ENCODE results near the gene ZNF827.

Gene ZNF827

DNA sequence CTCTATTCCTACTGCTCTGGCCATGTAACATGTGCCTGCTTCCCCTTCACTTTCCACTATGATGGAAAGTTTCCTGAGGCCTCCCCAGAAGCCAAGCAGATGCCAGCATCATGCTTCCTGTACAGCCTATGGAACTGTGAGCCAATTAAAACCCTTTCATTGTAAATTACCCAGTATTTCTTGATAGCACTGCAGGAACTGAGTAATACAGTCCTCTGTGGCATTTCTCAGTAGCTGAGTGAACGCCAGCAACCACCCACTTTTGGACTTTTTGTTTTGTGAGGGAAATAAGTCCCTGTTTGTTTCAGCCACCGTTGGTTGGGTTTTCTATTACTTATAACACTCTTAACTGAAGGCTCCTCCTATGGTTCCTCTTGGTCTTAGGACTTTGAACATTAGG lies 154.6 kb downstream of the ZNF827 start:
- Histone ChIP-seq H3K4me3 (ENCODE audit: low read depth, low read length) (no peak overlapping the region), H3K36me3 (ENCODE audit: control insufficient read depth in 2 of 2, insufficient read depth in 1 of 2, low read length in 2 of 2) (no peaks in the 10 kb centered on the region), H3K27ac (ENCODE audit: extremely low read depth, low read depth, low read length) (no peak overlapping the region), H3K9me3 (ENCODE audit: control insufficient read depth, insufficient read depth, low read depth, low read length) (no peaks in the 10 kb centered on the region), H3K4me1 (ENCODE audit: control insufficient read depth, insufficient read depth, low read length) (no peaks in the 10 kb centered on the region)
- POLR2A ChIA-PET = no interaction called here
- CTCF ChIA-PET = no interaction called here
- no peak for TF ChIP-seq PRDM10 (tag by site-specific recombination; IDR thresholded peaks at IDR 0.05)
- TF ChIP-seq ZBTB20 (tag by site-specific recombination; IDR thresholded peaks at IDR 0.05) = no peak
- no peak for TF ChIP-seq ZNF677 (tag by site-specific recombination; IDR thresholded peaks at IDR 0.05)
- TF ChIP-seq ZBTB17 (tag by site-specific recombination; IDR thresholded peaks at IDR 0.05) = no peak
- no peak for TF ChIP-seq ZEB2 (tag by site-specific recombination; IDR thresholded peaks at IDR 0.05)
- TF ChIP-seq, protein P1, sequence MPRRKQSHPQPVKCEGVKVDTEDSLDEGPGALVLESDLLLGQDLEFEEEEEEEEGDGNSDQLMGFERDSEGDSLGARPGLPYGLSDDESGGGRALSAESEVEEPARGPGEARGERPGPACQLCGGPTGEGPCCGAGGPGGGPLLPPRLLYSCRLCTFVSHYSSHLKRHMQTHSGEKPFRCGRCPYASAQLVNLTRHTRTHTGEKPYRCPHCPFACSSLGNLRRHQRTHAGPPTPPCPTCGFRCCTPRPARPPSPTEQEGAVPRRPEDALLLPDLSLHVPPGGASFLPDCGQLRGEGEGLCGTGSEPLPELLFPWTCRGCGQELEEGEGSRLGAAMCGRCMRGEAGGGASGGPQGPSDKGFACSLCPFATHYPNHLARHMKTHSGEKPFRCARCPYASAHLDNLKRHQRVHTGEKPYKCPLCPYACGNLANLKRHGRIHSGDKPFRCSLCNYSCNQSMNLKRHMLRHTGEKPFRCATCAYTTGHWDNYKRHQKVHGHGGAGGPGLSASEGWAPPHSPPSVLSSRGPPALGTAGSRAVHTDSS (tag by site-specific recombination; IDR thresholded peaks at IDR 0.05) = no peak
- no peak for TF ChIP-seq BCL11B (tag by site-specific recombination; IDR thresholded peaks at IDR 0.05; ENCODE audit: low read depth)
- no peak for TF ChIP-seq ZNF777 (tag by site-specific recombination; IDR thresholded peaks at IDR 0.05; ENCODE audit: borderline replicate concordance)
- TF ChIP-seq ZNF223 (tag by site-specific recombination; IDR thresholded peaks at IDR 0.05) = no peak
- TF ChIP-seq ZNF629 (tag by site-specific recombination; IDR thresholded peaks at IDR 0.05) = no peak
- TF ChIP-seq ZNF391 (tag by site-specific recombination; IDR thresholded peaks at IDR 0.05; ENCODE audit: borderline replicate concordance, low read depth) = no peak
- no peak for TF ChIP-seq ZNF175 (tag by site-specific recombination; IDR thresholded peaks at IDR 0.05)
- TF ChIP-seq GLIS1 (tag by site-specific recombination; IDR thresholded peaks at IDR 0.05) = no peak

DNA sequence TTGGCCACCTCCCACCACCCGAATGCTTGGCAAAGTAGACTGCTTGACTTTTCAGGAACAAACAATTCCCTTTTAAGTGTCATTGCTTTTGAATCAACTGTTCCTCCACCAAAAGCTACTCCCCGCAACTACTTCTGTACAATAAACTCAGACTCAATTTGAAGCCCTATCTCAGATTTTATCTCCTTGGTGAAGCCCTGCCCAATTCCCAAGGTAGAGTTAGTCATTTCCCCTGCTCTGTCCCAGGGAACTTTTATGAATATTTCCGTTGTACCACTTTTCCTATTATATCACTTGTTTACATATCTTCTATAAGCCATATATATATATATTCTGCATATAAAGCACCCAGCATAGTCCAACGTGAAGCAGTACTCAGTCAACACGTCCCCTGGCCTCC lies 155.9 kb downstream of the ZNF827 start:
- TF ChIP-seq, protein P2, sequence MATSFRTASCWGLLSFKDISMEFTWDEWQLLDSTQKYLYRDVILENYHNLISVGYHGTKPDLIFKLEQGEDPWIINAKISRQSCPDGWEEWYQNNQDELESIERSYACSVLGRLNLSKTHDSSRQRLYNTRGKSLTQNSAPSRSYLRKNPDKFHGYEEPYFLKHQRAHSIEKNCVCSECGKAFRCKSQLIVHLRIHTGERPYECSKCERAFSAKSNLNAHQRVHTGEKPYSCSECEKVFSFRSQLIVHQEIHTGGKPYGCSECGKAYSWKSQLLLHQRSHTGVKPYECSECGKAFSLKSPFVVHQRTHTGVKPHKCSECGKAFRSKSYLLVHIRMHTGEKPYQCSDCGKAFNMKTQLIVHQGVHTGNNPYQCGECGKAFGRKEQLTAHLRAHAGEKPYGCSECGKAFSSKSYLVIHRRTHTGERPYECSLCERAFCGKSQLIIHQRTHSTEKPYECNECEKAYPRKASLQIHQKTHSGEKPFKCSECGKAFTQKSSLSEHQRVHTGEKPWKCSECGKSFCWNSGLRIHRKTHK (tag by site-specific recombination; IDR thresholded peaks at IDR 0.05) = no peak
- no peak for TF ChIP-seq SCRT1 (tag by site-specific recombination; IDR thresholded peaks at IDR 0.05; ENCODE audit: borderline replicate concordance)
- no peak for TF ChIP-seq ZNF214 (tag by site-specific recombination; IDR thresholded peaks at IDR 0.05; ENCODE audit: borderline replicate concordance)
- no peak for TF ChIP-seq ZNF768 (tag by site-specific recombination; IDR thresholded peaks at IDR 0.05)
- TF ChIP-seq ZBTB1 (tag by site-specific recombination; IDR thresholded peaks at IDR 0.05) = no peak
- no peak for TF ChIP-seq ZBTB17 (tag by site-specific recombination; IDR thresholded peaks at IDR 0.05)
- no peak for TF ChIP-seq ZNF2 (tag by site-specific recombination; IDR thresholded peaks at IDR 0.05)
- no peak for TF ChIP-seq INSM2 (tag by site-specific recombination; IDR thresholded peaks at IDR 0.05)
- no peak for TF ChIP-seq ZSCAN16 (tag by site-specific recombination; IDR thresholded peaks at IDR 0.05)
- Histone ChIP-seq H3K9me3 (ENCODE audit: control insufficient read depth, insufficient read depth, low read depth, low read length) (no peaks in the 10 kb centered on the region), H3K27ac (ENCODE audit: extremely low read depth, low read depth, low read length) (no peak overlapping the region), H3K36me3 (ENCODE audit: control insufficient read depth in 2 of 2, insufficient read depth in 1 of 2, low read length in 2 of 2) (no peaks in the 10 kb centered on the region), H3K4me3 (ENCODE audit: low read depth, low read length) (no peak overlapping the region), H3K4me1 (ENCODE audit: control insufficient read depth, insufficient read depth, low read length) (no peaks in the 10 kb centered on the region)
- ChIA-PET POLR2A (no interaction called here), CTCF (no interaction called here)

Data from HEK293 (cell line).